Left renal pelvis (tissue), 4 donors: ENCODE data around the gene FOXD4L5. TPM values are rescaled to one million over a fixed set of nuclear protein-coding genes. Genes with fewer than 3 reads are reported as not detected.
"Not testable (repeated sequence)": the region's sequence is repeated elsewhere in the genome, so short reads cannot be mapped to it uniquely, and the experiment has no call there.

Experiments used
- DNase-seq, 4 donors: peaks; one replicate each; pipeline ENCODE4 v3.0.0-alpha.2; 2013; ENCODE audit warnings: low read depth in 4 of 4, low spot score in 3 of 4
- polyA plus RNA-seq, 4 donors: library from polyadenylated mRNA; unstranded; fragments of 120-200 nt; gene quantifications; one replicate each; pipeline ENCODE4 v1.2.1, GENCODE V29; 2013; ENCODE audit not compliant: insufficient read length in 4 of 4

FOXD4L5 gene
- under 1 TPM; 0.11 to 0.46 (median 0.13) TPM for polyA plus RNA-seq

GRCh38 chr9:65285109-65285508, at the start of gene FOXD4L5:
Gene FOXD4L5 (minus strand): TSS chr9:65285209. CDS start chr9:65284377, 832 bp downstream.
- DNase-seq: not testable (repeated sequence)

GRCh38 chr9:65283943-65284342, 1.1 kb downstream of the FOXD4L5 start:
- not testable (repeated sequence) for DNase-seq

GRCh38 chr9:65282976-65283375, 2.0 kb downstream of the FOXD4L5 start:
- DNase-seq: not testable (repeated sequence)
